ENCODE results near the gene FAM124B. TPM values are rescaled to one million over a fixed set of nuclear protein-coding genes. Genes with fewer than 3 reads are reported as not detected.
A peak's percentile ranks its signal among the peaks of the same experiment; 100 is the strongest.

FAM124B gene
- total RNA-seq, 1 experiment from 2014 or later = 0.11 TPM

DNA sequence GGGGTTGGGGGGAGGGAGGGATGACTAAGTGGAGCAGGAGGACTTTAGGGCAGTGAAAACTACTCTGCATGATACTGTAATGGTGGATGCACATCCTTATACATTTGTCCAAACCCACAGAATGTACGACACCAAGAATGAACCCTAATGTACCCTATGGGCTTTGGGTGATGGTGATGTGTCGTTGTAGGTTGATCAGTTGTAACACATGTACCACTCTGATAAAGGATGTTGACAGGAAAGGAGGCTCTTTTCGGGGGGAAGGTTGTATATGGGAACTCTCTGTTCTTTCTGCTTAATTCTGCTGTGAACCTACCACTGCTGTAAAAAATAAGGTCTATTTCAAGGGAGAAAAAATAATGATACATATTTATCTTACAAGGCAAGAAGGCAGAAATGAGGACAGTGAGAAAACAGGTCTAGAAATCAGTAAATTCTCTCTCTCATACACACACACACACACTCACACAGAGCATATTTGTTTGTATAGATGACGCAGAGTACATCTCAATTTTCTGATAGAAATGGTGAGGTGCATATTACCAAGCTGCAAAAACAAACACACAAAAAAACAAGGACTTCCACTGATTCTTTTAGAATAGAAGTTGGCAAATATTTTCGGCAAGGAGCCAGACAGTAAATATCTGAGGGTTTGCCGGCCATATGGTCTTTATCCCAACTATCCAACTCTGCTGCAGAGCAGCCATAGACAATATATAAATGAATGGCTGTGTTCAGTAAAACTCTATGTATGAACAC, 20.2 kb downstream of the FAM124B start:
- DNase-seq (ENCODE audit: low read depth) = no peak

DNA sequence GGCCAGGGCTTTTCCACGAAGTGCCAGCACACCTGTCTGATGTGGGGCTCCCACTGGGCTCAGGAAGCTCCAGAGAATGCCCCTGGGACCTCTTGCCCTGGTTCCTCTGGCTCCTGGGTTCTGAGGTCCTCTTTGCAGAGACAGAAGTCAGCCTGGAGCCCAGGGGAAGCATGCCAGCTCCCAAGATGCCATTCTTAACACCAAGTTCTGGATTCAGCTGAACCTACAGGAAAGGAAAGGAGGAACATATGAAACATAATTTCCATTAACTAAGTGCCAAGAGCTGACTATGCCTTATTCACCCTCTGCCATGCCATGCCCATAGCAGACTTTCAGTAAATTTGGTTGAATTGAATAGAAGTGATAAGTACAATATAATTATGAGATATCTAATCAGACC, 21.9 kb downstream of the FAM124B start:
- no peak for DNase-seq (ENCODE audit: low read depth)

DNA sequence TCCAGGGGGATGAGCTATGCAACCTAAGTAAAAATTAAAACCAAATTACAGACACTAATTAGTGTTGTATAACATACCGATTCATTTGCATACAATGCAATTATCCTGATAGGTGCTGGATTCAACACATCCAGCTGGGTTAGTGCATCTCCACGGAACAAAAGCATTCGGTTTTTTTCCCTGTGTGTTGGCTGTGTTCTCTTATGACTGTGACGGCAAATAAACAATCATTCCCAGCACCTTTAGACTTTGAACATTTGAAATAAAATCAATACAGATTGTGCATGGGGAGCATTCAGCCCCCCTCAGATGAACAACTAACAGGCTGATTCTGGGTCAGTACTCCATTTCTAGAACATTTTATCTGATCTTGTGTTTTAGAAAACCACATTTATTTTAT, 22.7 kb downstream of the FAM124B start:
- DNase-seq (ENCODE audit: low read depth) = no peak

DNA sequence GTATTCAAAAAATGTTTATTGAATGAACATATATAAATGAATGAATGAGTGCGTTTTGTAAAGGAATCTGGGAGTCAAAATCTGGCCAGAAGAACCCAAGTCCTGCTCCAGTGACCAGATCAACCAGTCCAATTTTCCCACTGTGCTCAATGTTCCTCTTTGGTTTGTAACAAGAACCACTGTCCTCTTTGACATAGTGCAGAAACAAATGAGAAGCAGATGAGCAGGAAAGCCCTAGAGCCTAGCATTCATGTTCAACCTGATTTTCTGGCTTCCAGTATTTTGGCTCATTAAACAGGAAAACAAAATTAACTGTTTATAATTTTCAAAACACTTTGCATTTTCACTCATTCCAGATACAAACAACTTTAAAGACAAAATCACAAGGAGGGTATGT, 23.2 kb downstream of the FAM124B start:
- DNase-seq (ENCODE audit: low read depth) = no peak

DNA sequence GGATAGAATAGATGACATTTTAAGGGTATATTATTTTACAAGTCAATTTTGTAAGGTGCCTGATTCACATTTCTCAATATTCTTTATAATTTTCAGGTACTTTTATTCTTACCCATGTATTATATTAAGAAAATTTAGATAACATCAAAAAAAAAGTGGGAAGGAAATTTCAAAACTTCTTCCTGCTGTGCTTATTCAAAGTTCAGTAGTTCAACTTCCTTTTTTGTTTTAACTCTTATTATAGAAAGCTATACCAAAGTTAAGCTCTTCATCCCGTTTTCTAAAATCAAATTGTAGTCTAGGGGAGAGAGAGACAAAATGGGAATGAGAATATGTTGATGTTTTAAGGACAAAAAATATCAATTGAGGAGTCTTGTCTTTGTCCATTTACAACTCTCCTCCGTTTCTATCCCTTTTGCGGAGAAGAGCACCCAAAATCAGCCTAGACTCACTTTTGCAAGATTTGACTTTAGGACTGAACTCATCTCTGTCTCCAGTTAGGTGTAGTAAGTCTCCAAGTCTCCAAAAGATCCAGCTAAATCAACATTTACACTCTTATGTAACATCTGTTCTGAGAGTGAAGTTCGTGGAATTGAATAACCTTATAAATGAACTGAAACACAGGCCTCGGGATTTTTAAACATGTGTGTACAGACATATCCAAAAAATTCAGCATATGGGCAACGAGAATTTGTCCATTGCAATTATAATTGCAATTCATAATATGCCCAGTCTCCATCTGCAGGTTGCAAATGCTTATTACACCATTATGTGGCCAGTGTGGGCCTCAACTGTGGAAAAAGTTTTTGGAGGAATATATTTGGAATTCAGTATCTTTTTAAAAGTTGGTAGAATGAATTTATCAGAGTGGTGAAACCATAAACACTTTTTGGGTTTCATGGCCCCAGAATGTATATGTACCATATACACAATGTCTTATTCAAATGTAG, 23.9 kb downstream of the FAM124B start:
- no peak for DNase-seq (ENCODE audit: low read depth)

DNA sequence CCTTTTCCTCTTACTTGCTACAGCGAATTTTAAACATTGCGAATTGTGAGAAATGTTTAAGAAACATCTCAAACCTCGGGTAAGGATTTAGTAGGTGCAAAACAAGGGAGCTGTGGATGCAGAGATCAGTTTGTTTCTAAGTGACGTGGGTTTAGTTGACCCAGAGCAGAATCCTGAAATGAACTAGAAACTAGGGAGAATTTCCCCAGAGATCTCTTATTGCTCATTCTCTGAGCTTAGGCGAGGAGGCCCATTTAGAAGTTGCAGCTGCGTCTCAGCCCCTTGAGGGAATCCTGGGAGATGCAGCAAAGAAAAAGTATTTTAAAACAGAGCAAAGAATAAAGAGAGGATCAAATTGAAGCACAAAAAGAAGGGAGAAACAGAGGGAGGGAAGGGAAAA, 29.3 kb downstream of the FAM124B start:
- no peak for DNase-seq (ENCODE audit: low read depth)

DNA sequence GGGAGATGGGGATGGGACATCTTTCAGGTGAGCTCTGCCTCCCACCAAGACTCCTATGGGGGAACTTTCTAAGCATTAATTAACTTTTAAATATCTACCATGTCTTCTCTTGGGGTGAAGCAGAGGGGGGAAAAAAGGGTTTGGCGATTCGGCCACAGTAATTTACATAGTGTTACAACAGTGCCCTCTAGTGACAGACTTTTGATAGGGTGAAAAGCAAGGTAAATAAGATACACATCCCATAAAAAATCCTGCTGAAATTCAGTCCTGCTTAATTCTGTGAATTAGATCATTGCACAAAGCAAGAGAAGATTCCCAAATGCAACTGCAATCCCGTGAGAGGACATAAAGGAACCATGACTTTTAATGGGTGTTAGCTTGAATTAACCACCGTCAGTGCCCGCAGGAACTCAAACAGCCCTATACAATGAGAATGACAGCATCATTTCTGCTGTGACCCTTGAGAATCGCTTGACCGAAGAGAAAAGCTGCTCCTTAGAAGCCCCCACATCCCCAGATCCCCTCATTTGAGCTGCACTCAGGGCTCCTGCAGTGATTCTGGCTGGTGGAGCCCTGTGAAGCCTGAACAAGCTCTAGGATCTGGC, 32.8 kb downstream of the FAM124B start:
- peak; percentile 24 for DNase-seq (ENCODE audit: low read depth)

DNA sequence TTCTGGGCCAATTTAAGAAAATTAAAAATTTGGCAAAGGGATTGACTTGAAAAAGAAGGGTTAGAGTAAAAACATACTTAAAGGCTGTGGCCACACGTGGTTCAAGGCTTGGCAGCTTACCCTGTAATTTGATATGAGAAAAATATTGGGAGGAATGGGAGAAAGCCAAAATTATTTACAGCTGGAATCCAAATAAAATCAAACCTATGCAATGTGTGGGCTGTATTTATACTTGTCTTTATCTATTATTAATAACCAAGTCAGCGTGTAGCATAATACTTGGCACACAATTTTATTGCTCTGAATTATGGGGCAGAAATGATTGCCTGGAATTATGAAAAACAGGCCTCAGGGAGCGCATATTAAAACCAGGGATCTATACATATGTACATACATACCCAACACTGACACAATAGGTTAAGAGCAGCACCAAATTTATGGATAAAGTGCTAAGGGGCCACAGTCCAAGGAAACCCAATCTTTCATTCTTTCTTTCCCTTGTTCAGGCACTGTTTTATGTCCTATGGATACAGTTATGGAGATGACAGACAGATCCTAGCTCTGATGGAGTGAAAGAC, 35.6 kb downstream of the FAM124B start:
- no peak for DNase-seq (ENCODE audit: low read depth)

DNA sequence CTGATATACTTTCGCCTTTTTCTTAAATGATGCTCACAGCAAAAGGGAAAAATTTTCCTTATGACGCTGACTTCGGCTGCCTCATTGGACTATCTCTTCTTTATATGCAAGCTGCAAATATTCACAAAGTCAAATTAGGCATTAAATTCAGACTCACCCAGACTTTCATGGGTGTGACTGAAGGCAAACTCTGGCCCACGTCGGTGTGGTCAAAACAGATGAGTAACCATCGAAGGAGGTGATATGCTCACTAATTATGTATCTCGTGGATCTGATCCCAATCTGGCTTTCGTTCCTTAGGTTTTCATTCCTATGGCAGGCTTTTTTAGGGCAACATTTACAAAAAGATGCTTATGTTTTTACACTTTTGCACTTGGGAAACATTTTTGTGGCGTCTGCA, 36.6 kb downstream of the FAM124B start:
- peak; percentile 21 for DNase-seq (ENCODE audit: low read depth)

DNA sequence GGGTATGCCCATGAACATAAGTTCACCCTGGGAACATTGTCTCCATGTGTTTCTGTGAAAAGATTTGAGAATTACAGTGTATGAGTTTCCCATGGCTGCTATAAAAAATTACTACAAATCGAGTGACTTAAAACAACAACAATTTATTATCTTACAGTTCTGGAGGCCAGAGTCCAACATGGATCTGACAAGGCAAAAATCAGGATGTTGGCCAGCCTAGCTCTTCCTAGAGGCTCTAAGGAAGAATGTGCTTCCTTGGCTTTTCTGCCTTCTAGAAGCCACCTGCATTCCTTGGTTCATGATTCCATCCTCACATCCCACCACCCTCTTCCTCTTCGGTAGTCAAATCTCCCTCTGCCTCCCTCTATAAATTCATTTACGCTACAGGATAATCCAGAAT, 38.6 kb downstream of the FAM124B start:
- DNase-seq (ENCODE audit: low read depth) = no peak

DNA sequence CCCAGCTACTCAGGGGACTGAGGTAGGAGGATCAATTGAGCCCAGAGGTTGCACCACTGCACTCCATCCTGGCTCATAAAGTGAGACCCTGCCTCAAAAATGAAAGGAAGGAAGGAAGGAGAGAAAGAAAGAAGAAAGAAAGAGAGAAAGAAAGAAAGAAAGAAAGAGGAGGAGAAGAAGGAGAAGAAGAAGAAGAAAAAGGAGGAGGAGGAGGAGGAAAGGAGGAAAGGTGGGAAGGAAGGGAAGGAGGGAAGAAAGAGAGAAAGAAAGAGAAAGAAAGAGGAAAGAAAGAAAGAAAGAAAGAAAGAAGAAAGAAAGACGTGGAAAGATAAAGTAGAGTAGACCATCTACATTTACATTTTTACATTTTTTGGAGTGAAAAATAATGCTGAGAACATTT, 39.8 kb downstream of the FAM124B start:
- DNase-seq (ENCODE audit: low read depth) = no peak

DNA sequence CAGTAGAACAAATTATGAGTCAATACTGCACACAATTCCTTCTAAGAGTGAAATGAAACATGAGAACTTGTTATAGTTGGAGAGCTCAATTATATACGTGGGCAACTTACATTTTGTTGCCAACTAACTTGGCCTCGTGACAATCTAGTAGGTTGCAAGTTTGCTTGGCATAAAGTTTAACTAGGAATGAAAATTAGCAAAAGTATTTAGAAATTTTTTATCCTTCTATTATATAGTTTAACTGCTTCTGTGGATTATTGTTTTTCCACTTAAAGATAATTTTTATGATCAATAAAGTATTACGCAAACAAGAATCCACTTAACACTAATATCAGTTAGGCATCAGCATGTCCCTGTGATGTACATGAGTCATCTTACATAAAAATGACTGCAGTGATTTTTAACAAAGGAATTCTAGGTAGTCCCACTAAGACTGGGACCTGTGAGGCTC, 41.1 kb downstream of the FAM124B start:
- DNase-seq (ENCODE audit: low read depth) = peak; percentile 31

DNA sequence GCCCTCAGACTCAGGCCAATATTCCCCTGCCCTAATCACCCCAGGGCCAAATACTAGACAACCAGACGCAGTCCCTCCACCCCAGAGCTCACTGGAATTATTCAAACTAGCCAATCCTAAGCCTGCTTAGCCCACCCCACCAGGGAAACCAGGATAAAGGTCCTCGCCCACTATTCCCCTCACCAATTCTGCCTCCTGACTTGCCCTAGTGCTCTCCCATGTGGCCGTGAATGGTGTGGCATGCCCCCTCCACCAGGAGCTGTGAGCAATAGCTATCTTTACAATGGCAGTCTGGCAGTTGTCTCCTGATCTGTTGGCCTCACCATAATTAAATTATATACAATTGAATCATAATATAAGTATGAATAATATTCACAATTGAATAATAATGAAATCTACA, 42.3 kb downstream of the FAM124B start:
- peak; percentile 17 for DNase-seq (ENCODE audit: low read depth)

DNA sequence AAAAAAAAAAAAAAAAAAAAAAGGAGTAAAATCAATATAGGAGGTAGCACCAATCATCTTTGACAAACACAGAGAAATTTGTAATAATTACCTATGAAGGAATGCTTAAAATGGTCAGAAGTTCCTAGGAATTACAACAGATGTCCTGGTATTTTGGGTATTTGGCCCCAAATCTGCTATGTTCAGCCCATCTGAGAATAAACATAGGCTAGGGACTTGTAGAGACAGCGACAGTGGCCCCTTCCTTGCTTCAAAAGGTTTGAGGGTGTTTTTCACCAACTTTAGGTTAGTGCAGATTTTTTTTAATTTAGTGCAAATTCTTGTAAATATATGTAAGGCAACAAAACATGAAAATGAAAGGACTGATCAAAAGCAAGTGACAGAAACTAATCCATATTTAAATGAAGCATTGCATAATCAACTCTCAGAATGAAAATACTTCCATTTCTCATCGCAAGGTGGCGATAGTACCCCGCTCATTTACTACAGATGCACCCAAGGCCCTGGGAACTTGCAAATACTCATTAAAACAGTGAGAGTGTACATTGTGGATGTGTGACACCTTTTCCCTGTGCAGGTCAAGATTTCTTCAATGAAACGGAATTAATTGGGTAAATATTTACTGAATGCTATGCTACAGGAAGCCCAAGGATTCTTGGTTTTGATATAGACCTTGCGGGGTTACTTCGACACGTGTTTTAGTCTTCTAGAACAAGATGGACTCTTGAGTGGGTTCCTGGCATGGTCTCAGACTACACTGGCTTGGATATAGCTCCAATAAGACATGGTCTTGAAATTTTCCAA, 44.6 kb downstream of the FAM124B start:
- DNase-seq (ENCODE audit: low read depth) = peak; percentile 41

DNA sequence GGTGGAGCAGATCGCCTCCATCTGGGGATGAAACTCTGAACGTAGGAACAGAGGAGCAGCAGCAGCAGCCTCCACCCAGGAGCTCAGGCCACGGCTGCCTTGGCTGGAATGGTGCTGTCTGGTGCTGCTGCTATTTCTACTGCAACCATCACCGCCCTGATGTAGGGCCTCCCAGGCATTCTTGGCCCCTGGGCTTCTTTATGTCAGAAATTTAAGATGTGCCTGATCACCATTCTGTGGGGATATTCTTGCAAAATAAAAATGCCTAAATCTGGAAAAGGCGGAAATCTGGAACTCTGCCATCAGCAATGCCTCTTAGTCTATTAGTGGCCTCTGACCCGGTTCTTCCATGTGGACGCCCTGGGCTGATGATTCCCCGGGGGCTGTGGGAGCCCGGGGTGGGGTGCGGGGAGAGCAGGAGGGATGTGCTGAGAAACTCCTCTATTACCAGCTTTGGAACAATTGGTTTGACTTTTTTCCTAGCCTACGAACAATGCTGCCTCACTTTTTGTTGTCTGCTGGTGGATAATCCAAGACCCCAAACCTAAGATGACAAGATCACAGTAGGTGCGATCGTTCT, 47.2 kb downstream of the FAM124B start:
- no peak for DNase-seq (ENCODE audit: low read depth)

DNA sequence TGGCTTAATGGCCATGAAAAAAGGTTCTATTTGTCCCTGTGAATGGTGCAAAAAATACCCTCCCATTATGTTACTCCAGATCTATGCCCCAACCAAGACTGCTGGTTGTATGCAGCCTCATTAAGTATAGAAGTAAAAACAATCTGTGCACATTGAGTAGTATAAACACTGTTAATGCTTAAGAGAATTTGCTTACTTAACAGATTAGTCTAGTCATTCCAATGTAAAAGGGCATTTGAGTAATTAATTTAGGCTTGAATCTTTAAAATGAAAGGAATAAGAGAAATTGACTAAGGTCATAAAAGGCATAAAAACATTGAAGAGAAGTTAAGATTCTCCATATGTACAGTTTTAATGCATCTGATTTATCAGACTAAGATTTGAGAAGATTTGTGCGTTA, 51.2 kb downstream of the FAM124B start:
- DNase-seq (ENCODE audit: low read depth) = no peak

DNA sequence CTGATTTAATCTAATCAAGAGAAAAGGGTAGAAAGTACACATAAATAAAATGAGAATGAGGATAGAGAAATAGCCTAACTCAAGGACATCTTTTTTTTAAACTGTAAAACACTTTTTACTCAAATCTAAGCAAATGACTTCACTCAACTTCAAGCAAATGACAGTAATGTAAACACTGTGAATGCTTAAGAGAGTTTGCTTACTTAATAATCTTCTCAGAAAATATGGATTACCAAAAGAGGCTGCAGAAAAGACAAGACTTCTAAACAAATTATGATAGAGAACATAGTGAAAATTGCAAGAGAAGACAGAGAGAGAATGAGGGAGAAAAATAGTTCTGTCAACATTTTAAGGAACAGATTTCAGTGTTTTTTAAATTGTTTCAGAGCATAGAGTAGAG, 52.5 kb downstream of the FAM124B start:
- DNase-seq (ENCODE audit: low read depth) = no peak

DNA sequence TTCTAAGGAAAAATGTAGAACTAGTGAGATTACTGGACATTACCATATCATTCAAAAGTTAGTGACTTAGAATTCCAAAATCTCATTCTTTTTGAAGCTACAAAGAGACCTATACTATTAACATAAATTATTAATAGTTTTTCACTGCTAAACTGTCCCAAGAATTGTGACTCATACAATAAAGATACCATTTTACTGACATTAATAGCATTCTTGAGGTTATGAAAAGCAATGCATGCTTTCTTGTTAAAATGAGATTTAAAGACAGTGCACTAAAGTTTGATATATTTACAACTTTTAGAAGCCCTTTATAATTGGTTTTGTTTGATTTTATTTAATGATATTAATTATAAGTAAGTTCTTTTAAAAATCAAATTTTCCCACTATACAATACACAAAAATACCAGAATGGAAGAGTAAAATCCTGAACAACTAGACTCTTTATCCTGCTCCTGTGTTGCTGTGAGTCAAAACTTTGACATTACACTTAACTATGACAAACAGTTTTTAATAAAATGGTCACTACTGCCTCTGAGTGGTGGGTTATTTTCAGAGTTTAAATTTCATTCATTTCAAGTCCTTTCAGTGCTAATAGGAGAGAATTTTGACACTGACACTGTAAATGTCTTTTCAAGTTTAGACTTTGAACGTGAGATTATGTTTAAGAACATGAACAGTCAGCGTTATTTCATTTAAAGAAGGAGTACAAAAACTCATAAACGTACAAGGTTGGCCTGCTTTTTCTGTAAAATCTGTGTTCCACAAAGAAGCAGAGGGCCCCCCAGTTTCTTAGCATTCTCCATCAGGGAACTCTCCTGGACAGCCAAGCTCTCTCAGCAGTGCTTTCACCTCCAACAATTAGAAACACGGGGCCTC, 54.5 kb downstream of the FAM124B start:
- DNase-seq (ENCODE audit: low read depth) = no peak

DNA sequence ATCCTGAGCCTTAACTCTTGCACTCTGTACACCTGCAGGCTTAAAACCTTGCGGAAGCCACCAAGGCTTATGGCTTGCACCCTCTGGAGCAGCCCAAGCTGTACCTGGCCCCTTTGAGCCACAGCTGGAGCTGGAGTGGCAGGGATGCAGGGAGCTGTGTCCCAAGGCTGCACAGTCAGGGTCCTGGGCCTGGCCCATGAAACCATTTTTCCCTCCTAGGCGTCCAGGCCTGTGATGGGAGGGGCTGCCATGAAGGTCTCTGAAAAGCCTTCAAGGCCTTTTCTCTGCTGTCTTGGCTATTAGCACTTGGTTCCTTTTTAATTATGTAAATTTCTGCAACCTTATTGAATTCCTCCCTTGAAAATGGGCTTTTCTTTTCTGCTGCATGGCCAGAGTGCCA, 56.4 kb downstream of the FAM124B start:
- DNase-seq (ENCODE audit: low read depth) = no peak

DNA sequence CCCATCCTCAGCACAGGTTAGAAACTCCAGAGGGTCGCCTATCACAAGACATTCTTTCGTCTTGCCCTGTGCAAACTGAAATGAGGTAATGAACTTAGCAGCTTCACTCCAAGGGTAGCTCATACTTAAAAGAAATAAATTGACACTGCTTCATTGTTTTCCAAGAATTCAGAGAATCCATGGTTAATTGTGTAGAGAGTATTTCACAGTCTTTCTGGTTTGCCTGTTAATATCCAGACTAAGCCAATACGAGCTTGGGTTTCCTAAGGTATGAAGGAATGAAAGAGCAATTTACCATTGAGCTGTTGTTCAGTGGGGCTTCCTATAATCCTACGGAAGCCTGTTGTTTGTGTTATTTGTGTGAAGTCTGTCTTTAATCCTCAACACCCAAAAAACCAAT, 58.7 kb downstream of the FAM124B start:
- no peak for DNase-seq (ENCODE audit: low read depth)

Measured in Daoy (cell line).